Cardiac muscle cell (in vitro differentiated cells and primary cell): Measurements from ENCODE around the gene ANTXR2. TPM values are rescaled to one million over a fixed set of nuclear protein-coding genes. Genes with fewer than 3 reads are reported as not detected.
A peak's percentile ranks its signal among the peaks of the same experiment; 100 is the strongest.

Source experiments
- DNase-seq, 2 donors: peaks; one replicate each; pipeline versions ENCODE4 v3.0.0 to v3.0.0-alpha.2; 2010 to 2017; ENCODE audit warnings: low read depth in 1 of 2, low spot score in 1 of 2
- H3K27ac ChIP-seq: fragments of 200-600 bp; sonication (generic); 2 replicates; pipeline ENCODE4 v1.5.1; 2016
- H3K27me3 ChIP-seq: fragments of 200-600 bp; sonication (generic); 2 replicates; pipeline ENCODE4 v1.6.0; 2016; ENCODE audit warnings: control low read depth
- H3K36me3 ChIP-seq: fragments of 200-600 bp; sonication (generic); 2 replicates; pipeline ENCODE4 v1.5.1; 2016; ENCODE audit warnings: control low read depth
- H3K4me1 ChIP-seq: fragments of 200-600 bp; sonication (generic); 2 replicates; pipeline ENCODE4 v1.8.1; 2017; ENCODE audit warnings: low read depth, mild to moderate bottlenecking, mixed run types
- H3K4me3 ChIP-seq: fragments of 200-600 bp; sonication (generic); 2 replicates; pipeline ENCODE4 v1.5.1; 2016; ENCODE audit warnings: mild to moderate bottlenecking
- H3K9me3 ChIP-seq: fragments of 200-600 bp; sonication (generic); 2 replicates; pipeline ENCODE4 v1.5.1; 2017; ENCODE audit warnings: low read depth, mild to moderate bottlenecking, control low read depth
- polyA plus RNA-seq: library from polyadenylated mRNA; unstranded; fragments of >200 nt; fragmentation: Nextera tagmentation; extraction: Ambion mirVana; gene quantifications from 2 replicates; pipeline ENCODE4 v1.2.1, GENCODE V29; 2016
- total RNA-seq: library from RNA; depleted of rRNA; stranded (reverse); fragments of >200 nt; gene quantifications from 2 replicates; pipeline ENCODE4 v1.2.3, GENCODE V29; 2016
- TF ChIP-seq, protein P1 (sequence below): IDR thresholded peaks from 2 replicates; pipeline ENCODE4 v1.5.1; 2012; ENCODE audit warnings: low read depth, mild to moderate bottlenecking, low read length

ANTXR2 gene
- total and polyA plus RNA-seq, 2 experiments from 2014 or later: 70.6 to 79.6 TPM

GRCh38 chr4:79875344-79875899 is 197.6 kb downstream of the ANTXR2 start:
- peaks cover 1% of the 10 kb centered on the region for H3K4me1 ChIP-seq
- TF ChIP-seq, protein P1, sequence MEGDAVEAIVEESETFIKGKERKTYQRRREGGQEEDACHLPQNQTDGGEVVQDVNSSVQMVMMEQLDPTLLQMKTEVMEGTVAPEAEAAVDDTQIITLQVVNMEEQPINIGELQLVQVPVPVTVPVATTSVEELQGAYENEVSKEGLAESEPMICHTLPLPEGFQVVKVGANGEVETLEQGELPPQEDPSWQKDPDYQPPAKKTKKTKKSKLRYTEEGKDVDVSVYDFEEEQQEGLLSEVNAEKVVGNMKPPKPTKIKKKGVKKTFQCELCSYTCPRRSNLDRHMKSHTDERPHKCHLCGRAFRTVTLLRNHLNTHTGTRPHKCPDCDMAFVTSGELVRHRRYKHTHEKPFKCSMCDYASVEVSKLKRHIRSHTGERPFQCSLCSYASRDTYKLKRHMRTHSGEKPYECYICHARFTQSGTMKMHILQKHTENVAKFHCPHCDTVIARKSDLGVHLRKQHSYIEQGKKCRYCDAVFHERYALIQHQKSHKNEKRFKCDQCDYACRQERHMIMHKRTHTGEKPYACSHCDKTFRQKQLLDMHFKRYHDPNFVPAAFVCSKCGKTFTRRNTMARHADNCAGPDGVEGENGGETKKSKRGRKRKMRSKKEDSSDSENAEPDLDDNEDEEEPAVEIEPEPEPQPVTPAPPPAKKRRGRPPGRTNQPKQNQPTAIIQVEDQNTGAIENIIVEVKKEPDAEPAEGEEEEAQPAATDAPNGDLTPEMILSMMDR: no peak
- no peak for DNase-seq
- no peaks in the 10 kb centered on the region for H3K27me3 ChIP-seq
- no peak overlapping the region for H3K27ac ChIP-seq
- H3K9me3 ChIP-seq: no peaks in the 10 kb centered on the region
- no peaks in the 10 kb centered on the region for H3K36me3 ChIP-seq
- no peak overlapping the region for H3K4me3 ChIP-seq

GRCh38 chr4:79874197-79874596 is 198.8 kb downstream of the ANTXR2 start:
- TF ChIP-seq, protein P1: no peak
- DNase-seq: no peak
- H3K4me3 ChIP-seq: no peak overlapping the region
- H3K27me3 ChIP-seq: no peaks in the 10 kb centered on the region
- H3K36me3 ChIP-seq: no peaks in the 10 kb centered on the region
- H3K27ac ChIP-seq: no peak overlapping the region
- H3K9me3 ChIP-seq: no peaks in the 10 kb centered on the region
- peaks cover 8% of the 10 kb centered on the region for H3K4me1 ChIP-seq

- Histone ChIP-seq H3K4me3 (no peak overlapping the region), H3K27ac (no peak overlapping the region), H3K27me3 (no peaks in the 10 kb centered on the region), H3K36me3 (no peaks in the 10 kb centered on the region), H3K4me1 (peaks cover 8% of the 10 kb centered on the region), H3K9me3 (no peaks in the 10 kb centered on the region)
- DNase-seq: no peak
- TF ChIP-seq, protein P1: no peak
These were observed 200.3 kb downstream of the ANTXR2 start for GRCh38 chr4:79872738-79873137.

GRCh38 chr4:79871961-79872360 is 201.1 kb downstream of the ANTXR2 start:
- H3K4me3 ChIP-seq: no peak overlapping the region

DNA sequence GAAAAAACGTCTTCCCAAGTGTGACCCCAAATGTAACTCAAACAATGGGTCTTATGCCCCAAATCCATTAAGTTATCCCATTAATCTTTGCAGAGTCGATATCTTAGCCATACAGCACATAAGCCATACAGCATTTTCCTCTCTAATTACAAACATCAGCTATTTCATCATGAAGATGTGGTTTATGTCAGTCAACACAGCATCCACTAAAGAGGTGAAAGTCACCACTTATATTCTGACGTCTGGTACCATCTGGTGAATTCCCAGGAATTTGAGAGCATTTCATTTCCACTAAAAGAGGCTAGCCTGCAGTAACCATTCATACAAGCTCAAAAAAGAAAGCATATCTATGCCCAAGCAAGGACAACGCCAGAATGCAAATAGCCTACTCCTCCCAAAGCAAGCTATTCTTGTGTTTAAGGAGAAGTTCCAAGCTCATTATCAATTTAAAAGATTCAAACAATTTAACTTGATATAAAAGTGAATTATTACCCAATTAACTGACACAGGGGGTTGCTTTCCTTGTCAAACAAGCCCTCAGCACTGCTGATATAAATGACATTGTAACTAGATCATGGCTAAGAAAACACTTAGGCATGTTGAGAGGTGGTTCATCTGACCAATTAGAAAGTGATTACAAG is 203.3 kb downstream of the ANTXR2 start:
- Histone ChIP-seq H3K9me3 (no peaks in the 10 kb centered on the region), H3K27ac (no peak overlapping the region), H3K27me3 (no peaks in the 10 kb centered on the region), H3K4me1 (peaks cover 30% of the 10 kb centered on the region), H3K4me3 (no peak overlapping the region), H3K36me3 (no peaks in the 10 kb centered on the region)
- DNase-seq: peak in 1 of 2 donors; percentile 29
- TF ChIP-seq, protein P1: no peak

More at GRCh38 chr4:79871961-79872360, 201.1 kb downstream of the ANTXR2 start:
- Histone ChIP-seq H3K27me3 (no peaks in the 10 kb centered on the region), H3K4me1 (peaks cover 8% of the 10 kb centered on the region), H3K9me3 (no peaks in the 10 kb centered on the region), H3K27ac (no peak overlapping the region), H3K36me3 (no peaks in the 10 kb centered on the region)
- TF ChIP-seq, protein P1: no peak
- no peak for DNase-seq
